Stimulated activated CD4-positive, alpha-beta T cell treated with anti-CD3 and anti-CD28 coated beads, TNF-alpha, amount 100 ng/mL, for 4 hours (primary cell): ENCODE results near the gene SRP19.
"Not testable (repeated sequence)": the region's sequence is repeated elsewhere in the genome, so short reads cannot be mapped to it uniquely, and the experiment has no call there.

Source experiments
- DNase-seq, 3 experiments: peaks; one replicate each; pipeline ENCODE4 v3.0.0-alpha.2; 2020; ENCODE audit warnings: low read depth in 3 of 3

SRP19 gene

GRCh38 chr5:112870966-112871365 lies 9.9 kb downstream of the SRP19 start:
- DNase-seq: no peak

GRCh38 chr5:112876362-112876761 lies 15.3 kb downstream of the SRP19 start:
- no peak for DNase-seq

GRCh38 chr5:112878101-112878500 lies 17.0 kb downstream of the SRP19 start:
- DNase-seq: no peak

GRCh38 chr5:112878760-112879159 lies 17.7 kb downstream of the SRP19 start:
- peak in 2 of 3 experiments; percentile 23 to 26 for DNase-seq

GRCh38 chr5:112880219-112880964 lies 19.3 kb downstream of the SRP19 start:
- no peak for DNase-seq

- no peak for DNase-seq
Measured at GRCh38 chr5:112883192-112883591, 22.1 kb downstream of the SRP19 start.

GRCh38 chr5:112885001-112885400 lies 23.9 kb downstream of the SRP19 start:
- DNase-seq: no peak

- DNase-seq: no peak
Measured at GRCh38 chr5:112886975-112887374, 25.9 kb downstream of the SRP19 start.

- not testable (repeated sequence) for DNase-seq
Measured at GRCh38 chr5:112892066-112892465, 31.0 kb downstream of the SRP19 start.

GRCh38 chr5:112892776-112893175 lies 31.7 kb downstream of the SRP19 start:
- no peak for DNase-seq

GRCh38 chr5:112895682-112896081 lies 34.6 kb downstream of the SRP19 start:
- no peak for DNase-seq

- no peak for DNase-seq
Measured at GRCh38 chr5:112902561-112902960, 41.5 kb downstream of the SRP19 start.

GRCh38 chr5:112904996-112905395 lies 43.9 kb downstream of the SRP19 start:
- not testable (repeated sequence) for DNase-seq

- no peak for DNase-seq
Measured at GRCh38 chr5:112906637-112907036, 45.5 kb downstream of the SRP19 start.

GRCh38 chr5:112907166-112907631 lies 46.1 kb downstream of the SRP19 start:
- DNase-seq: no peak

- DNase-seq: no peak
Measured at GRCh38 chr5:112908854-112909253, 47.8 kb downstream of the SRP19 start.

GRCh38 chr5:112910529-112910928 lies 49.4 kb downstream of the SRP19 start:
- no peak for DNase-seq

- DNase-seq: no peak
Measured at GRCh38 chr5:112914584-112914983, 53.5 kb downstream of the SRP19 start.

GRCh38 chr5:112915831-112916230 lies 54.7 kb downstream of the SRP19 start:
- DNase-seq: no peak

GRCh38 chr5:112917453-112917995 lies 56.4 kb downstream of the SRP19 start:
- no peak for DNase-seq

GRCh38 chr5:112918136-112918535 lies 57.0 kb downstream of the SRP19 start:
- DNase-seq: no peak

GRCh38 chr5:112918679-112919078 lies 57.6 kb downstream of the SRP19 start:
- no peak for DNase-seq
